WTC11 (cell line): Measurements from ENCODE around the gene SRPRA. TPM values are rescaled to one million over a fixed set of nuclear protein-coding genes. Genes with fewer than 3 reads are reported as not detected.

Source experiments
- ATAC-seq: fragments of 200-7000 bp; cut with Tn5 transposase; 2 replicates; pipeline ENCODE4 v1.10.0; 2021; ENCODE audit warnings: mild to moderate bottlenecking, moderate library complexity
- CTCF ChIA-PET: fragments of 300-600 bp; sonication (Branson Sonifier 250); formaldehyde crosslinking; loops from one replicate; lab custom pipeline; 2021; ENCODE audit warnings: antibody characterized with exemption; lab: Charles Lee
- POLR2A ChIA-PET: fragments of 350-600 bp; sonication (Branson Sonifier 250); formaldehyde crosslinking; loops from one replicate; lab custom pipeline; 2021; ENCODE audit warnings: antibody characterized with exemption; lab: Charles Lee
- DNase-seq: peaks from one replicate; pipeline ENCODE4 v3.0.0; 2021; ENCODE audit warnings: low spot score
- H3K27ac Mint-ChIP-seq: 2 replicates; pipeline ENCODE4 v1.8.0; 2021; ENCODE audit warnings: mixed read lengths
- H3K27me3 Mint-ChIP-seq: 2 replicates; pipeline ENCODE4 v1.8.0; 2021; ENCODE audit warnings: low read depth, mild to moderate bottlenecking, moderate library complexity, mixed read lengths
- H3K36me3 Mint-ChIP-seq: 2 replicates; pipeline ENCODE4 v1.8.0; 2021; ENCODE audit warnings: mixed read lengths
- H3K4me1 Mint-ChIP-seq: 2 replicates; pipeline ENCODE4 v1.8.0; 2022; ENCODE audit warnings: mixed read lengths
- H3K4me3 Mint-ChIP-seq: 2 replicates; pipeline ENCODE4 v1.8.0; 2021; ENCODE audit warnings: mild to moderate bottlenecking, moderate library complexity, mixed read lengths
- H3K9me3 Mint-ChIP-seq: 2 replicates; pipeline ENCODE4 v1.8.0; 2021; ENCODE audit warnings: mixed read lengths
- CBFB ChIP-seq: sonication (generic); formaldehyde crosslinking; IDR thresholded peaks from 2 replicates; pipeline ENCODE4 v1.8.1; 2022; ENCODE audit warnings: mild to moderate bottlenecking, low read depth, missing genetic modification reagents
- ETV6 ChIP-seq: sonication (generic); formaldehyde crosslinking; IDR thresholded peaks from 2 replicates; pipeline ENCODE4 v1.8.1; 2022; ENCODE audit warnings: mild to moderate bottlenecking, missing genetic modification reagents
- IRF2 ChIP-seq: sonication (generic); formaldehyde crosslinking; IDR thresholded peaks from 2 replicates; pipeline ENCODE4 v1.8.0; 2022; ENCODE audit warnings: low read depth, missing genetic modification reagents, borderline replicate concordance
- NFATC4 ChIP-seq: fragments of 250-450 bp; sonication (Bioruptor Pico); IDR thresholded peaks from 2 replicates; pipeline ENCODE4 v1.9.0; 2021; ENCODE audit warnings: mild to moderate bottlenecking
- NR1H2 ChIP-seq: sonication (generic); formaldehyde crosslinking; IDR thresholded peaks from 2 replicates; pipeline ENCODE4 v1.9.0; 2021; ENCODE audit warnings: mild to moderate bottlenecking, moderate library complexity, missing genetic modification reagents
- NR3C1 ChIP-seq: sonication (generic); formaldehyde crosslinking; conservative IDR thresholded peaks from 2 replicates; pipeline ENCODE4 v1.8.1; 2023; ENCODE audit warnings: low read depth, mild to moderate bottlenecking, missing genetic modification reagents
- SOX15 ChIP-seq: fragments of 250-450 bp; sonication (Bioruptor Pico); IDR thresholded peaks from 2 replicates; pipeline ENCODE4 v1.9.0; 2021; ENCODE audit warnings: mild to moderate bottlenecking
- ZNF138 ChIP-seq: sonication (generic); formaldehyde crosslinking; conservative IDR thresholded peaks from 2 replicates; pipeline ENCODE4 v1.8.1; 2022; ENCODE audit warnings: mild to moderate bottlenecking, moderate library complexity, missing genetic modification reagents
- ZNF219 ChIP-seq: sonication (generic); formaldehyde crosslinking; IDR thresholded peaks from 2 replicates; pipeline ENCODE4 v1.8.0; 2023; ENCODE audit warnings: missing genetic modification reagents, mild to moderate bottlenecking, borderline replicate concordance
- ZNF396 ChIP-seq: fragments of 250-450 bp; sonication (Bioruptor Pico); IDR thresholded peaks from 2 replicates; pipeline ENCODE4 v1.8.0; 2021; ENCODE audit warnings: mild to moderate bottlenecking, moderate library complexity, borderline replicate concordance
- total RNA-seq: library from RNA; stranded (reverse); gene quantifications from 3 replicates; pipeline ENCODE4 v1.2.3, GENCODE V29; 2021
- TF ChIP-seq, protein P1 (sequence below): sonication (generic); formaldehyde crosslinking; IDR thresholded peaks from 2 replicates; pipeline ENCODE4 v1.8.1; 2022; ENCODE audit warnings: mild to moderate bottlenecking, missing genetic modification reagents, moderate library complexity, borderline replicate concordance
- TF ChIP-seq, protein P2 (sequence below): fragments of 200-600 bp; IDR thresholded peaks from 2 replicates; pipeline ENCODE4 v1.8.0; 2022; ENCODE audit warnings: antibody characterized with exemption
- TF ChIP-seq, protein P3 (sequence below): fragments of 250-450 bp; sonication (Bioruptor Pico); IDR thresholded peaks from 2 replicates; pipeline ENCODE4 v1.9.0; 2021; ENCODE audit warnings: mild to moderate bottlenecking, borderline replicate concordance
- TF ChIP-seq, protein P4 (sequence below): sonication (generic); formaldehyde crosslinking; conservative IDR thresholded peaks from 2 replicates; pipeline ENCODE4 v1.8.1; 2023; ENCODE audit warnings: mild to moderate bottlenecking, low read depth, missing genetic modification reagents, moderate library complexity
- TF ChIP-seq, protein P5 (sequence below): sonication (generic); formaldehyde crosslinking; IDR thresholded peaks from 2 replicates; pipeline ENCODE4 v1.8.1; 2023; ENCODE audit warnings: mild to moderate bottlenecking, missing genetic modification reagents
- TF ChIP-seq, protein P6 (sequence below): fragments of 250-450 bp; sonication (Bioruptor Pico); conservative IDR thresholded peaks from 2 replicates; pipeline ENCODE4 v1.9.0; 2021; ENCODE audit warnings: mild to moderate bottlenecking
- TF ChIP-seq, protein P7 (sequence below): sonication (generic); formaldehyde crosslinking; IDR thresholded peaks from 2 replicates; pipeline ENCODE4 v1.8.1; 2022; ENCODE audit warnings: low read depth, mild to moderate bottlenecking, moderate library complexity, missing genetic modification reagents, borderline replicate concordance

Gene SRPRA
- total RNA-seq, 1 experiment from 2014 or later, result 64.7 TPM

DNA sequence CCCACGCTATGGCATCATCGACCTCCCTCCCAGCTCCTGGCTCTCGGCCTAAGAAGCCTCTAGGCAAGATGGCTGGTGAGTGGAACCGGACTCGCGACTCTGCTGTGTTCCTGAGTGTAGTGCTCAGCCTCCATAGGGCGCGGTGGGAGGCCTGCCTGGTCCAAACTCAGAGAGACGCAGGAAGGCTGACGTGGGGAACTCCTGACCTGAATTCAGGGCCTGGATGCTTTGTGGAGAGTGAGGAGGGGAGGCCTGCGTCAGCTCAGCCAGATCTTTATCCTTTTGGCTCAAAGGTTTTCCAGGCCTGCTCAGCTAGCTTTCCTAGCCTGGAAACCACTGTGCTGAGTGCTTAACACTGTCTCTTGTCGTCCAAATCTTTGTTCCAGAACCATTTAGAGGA is 22.2 kb upstream of the SRPRA start:
- POLR2A ChIA-PET, result interaction anchor here (1.0 kb wide), 1 partner anchor 22 kb away, joined by 3 read pairs; the partner anchor contains the start of genes FOXRED1 and SRPRA
- no peaks in the 10 kb centered on the region for H3K4me1 Mint-ChIP-seq
- DNase-seq (no peak), ATAC-seq (no peak)
- TF ChIP-seq, protein P1, sequence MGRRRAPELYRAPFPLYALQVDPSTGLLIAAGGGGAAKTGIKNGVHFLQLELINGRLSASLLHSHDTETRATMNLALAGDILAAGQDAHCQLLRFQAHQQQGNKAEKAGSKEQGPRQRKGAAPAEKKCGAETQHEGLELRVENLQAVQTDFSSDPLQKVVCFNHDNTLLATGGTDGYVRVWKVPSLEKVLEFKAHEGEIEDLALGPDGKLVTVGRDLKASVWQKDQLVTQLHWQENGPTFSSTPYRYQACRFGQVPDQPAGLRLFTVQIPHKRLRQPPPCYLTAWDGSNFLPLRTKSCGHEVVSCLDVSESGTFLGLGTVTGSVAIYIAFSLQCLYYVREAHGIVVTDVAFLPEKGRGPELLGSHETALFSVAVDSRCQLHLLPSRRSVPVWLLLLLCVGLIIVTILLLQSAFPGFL, result no peak
- TF ChIP-seq ZNF138 (no peak), IRF2 (CRISPR knock-in tag) (no peak), NFATC4 (CRISPR knock-in tag) (no peak), ZNF396 (CRISPR knock-in tag) (no peak), SOX15 (CRISPR knock-in tag) (no peak), ZNF219 (CRISPR knock-in tag) (no peak), NR3C1 (CRISPR knock-in tag) (no peak), CBFB (CRISPR knock-in tag) (no peak), ETV6 (CRISPR knock-in tag) (no peak), NR1H2 (CRISPR knock-in tag) (no peak)
- TF ChIP-seq, protein P2, sequence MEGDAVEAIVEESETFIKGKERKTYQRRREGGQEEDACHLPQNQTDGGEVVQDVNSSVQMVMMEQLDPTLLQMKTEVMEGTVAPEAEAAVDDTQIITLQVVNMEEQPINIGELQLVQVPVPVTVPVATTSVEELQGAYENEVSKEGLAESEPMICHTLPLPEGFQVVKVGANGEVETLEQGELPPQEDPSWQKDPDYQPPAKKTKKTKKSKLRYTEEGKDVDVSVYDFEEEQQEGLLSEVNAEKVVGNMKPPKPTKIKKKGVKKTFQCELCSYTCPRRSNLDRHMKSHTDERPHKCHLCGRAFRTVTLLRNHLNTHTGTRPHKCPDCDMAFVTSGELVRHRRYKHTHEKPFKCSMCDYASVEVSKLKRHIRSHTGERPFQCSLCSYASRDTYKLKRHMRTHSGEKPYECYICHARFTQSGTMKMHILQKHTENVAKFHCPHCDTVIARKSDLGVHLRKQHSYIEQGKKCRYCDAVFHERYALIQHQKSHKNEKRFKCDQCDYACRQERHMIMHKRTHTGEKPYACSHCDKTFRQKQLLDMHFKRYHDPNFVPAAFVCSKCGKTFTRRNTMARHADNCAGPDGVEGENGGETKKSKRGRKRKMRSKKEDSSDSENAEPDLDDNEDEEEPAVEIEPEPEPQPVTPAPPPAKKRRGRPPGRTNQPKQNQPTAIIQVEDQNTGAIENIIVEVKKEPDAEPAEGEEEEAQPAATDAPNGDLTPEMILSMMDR, result no peak
- TF ChIP-seq, protein P3, sequence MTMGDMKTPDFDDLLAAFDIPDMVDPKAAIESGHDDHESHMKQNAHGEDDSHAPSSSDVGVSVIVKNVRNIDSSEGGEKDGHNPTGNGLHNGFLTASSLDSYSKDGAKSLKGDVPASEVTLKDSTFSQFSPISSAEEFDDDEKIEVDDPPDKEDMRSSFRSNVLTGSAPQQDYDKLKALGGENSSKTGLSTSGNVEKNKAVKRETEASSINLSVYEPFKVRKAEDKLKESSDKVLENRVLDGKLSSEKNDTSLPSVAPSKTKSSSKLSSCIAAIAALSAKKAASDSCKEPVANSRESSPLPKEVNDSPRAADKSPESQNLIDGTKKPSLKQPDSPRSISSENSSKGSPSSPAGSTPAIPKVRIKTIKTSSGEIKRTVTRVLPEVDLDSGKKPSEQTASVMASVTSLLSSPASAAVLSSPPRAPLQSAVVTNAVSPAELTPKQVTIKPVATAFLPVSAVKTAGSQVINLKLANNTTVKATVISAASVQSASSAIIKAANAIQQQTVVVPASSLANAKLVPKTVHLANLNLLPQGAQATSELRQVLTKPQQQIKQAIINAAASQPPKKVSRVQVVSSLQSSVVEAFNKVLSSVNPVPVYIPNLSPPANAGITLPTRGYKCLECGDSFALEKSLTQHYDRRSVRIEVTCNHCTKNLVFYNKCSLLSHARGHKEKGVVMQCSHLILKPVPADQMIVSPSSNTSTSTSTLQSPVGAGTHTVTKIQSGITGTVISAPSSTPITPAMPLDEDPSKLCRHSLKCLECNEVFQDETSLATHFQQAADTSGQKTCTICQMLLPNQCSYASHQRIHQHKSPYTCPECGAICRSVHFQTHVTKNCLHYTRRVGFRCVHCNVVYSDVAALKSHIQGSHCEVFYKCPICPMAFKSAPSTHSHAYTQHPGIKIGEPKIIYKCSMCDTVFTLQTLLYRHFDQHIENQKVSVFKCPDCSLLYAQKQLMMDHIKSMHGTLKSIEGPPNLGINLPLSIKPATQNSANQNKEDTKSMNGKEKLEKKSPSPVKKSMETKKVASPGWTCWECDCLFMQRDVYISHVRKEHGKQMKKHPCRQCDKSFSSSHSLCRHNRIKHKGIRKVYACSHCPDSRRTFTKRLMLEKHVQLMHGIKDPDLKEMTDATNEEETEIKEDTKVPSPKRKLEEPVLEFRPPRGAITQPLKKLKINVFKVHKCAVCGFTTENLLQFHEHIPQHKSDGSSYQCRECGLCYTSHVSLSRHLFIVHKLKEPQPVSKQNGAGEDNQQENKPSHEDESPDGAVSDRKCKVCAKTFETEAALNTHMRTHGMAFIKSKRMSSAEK (CRISPR knock-in tag), result no peak
- TF ChIP-seq, protein P4, sequence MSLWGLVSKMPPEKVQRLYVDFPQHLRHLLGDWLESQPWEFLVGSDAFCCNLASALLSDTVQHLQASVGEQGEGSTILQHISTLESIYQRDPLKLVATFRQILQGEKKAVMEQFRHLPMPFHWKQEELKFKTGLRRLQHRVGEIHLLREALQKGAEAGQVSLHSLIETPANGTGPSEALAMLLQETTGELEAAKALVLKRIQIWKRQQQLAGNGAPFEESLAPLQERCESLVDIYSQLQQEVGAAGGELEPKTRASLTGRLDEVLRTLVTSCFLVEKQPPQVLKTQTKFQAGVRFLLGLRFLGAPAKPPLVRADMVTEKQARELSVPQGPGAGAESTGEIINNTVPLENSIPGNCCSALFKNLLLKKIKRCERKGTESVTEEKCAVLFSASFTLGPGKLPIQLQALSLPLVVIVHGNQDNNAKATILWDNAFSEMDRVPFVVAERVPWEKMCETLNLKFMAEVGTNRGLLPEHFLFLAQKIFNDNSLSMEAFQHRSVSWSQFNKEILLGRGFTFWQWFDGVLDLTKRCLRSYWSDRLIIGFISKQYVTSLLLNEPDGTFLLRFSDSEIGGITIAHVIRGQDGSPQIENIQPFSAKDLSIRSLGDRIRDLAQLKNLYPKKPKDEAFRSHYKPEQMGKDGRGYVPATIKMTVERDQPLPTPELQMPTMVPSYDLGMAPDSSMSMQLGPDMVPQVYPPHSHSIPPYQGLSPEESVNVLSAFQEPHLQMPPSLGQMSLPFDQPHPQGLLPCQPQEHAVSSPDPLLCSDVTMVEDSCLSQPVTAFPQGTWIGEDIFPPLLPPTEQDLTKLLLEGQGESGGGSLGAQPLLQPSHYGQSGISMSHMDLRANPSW (CRISPR knock-in tag), result no peak
- TF ChIP-seq, protein P5, sequence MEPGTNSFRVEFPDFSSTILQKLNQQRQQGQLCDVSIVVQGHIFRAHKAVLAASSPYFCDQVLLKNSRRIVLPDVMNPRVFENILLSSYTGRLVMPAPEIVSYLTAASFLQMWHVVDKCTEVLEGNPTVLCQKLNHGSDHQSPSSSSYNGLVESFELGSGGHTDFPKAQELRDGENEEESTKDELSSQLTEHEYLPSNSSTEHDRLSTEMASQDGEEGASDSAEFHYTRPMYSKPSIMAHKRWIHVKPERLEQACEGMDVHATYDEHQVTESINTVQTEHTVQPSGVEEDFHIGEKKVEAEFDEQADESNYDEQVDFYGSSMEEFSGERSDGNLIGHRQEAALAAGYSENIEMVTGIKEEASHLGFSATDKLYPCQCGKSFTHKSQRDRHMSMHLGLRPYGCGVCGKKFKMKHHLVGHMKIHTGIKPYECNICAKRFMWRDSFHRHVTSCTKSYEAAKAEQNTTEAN, result no peak
- TF ChIP-seq, protein P6, sequence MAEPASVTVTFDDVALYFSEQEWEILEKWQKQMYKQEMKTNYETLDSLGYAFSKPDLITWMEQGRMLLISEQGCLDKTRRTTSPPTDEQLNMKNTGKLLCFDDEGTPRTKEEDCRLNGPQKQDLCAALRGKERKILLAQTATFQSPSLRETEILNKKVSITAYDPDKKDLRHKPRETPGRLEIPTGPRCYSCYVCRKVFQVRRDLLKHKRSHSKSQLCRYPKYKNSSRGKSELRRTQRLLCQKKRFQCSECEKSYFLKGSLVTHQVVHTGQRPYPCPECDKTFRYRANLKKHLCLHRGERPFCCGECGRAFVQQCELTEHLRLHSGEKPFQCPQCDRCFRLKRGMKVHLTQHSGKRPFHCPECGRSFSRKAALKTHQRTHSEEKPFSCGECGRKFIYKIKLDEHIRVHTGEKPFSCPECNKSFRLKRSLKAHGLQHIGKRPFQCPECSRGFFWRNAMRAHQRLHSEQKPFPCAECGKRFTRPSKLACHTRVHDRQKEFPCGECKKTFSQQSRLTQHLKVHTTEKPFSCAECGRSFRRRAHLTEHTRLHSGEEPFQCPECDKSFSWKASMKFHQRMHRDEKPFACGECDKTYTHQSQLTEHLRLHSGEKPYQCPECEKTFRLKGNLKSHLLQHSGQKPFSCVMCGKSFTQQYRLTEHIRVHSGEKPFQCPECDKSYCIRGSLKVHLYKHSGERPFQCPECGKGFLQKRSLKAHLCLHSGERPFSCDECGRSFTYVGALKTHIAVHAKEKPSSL (CRISPR knock-in tag), result no peak
- TF ChIP-seq, protein P7, sequence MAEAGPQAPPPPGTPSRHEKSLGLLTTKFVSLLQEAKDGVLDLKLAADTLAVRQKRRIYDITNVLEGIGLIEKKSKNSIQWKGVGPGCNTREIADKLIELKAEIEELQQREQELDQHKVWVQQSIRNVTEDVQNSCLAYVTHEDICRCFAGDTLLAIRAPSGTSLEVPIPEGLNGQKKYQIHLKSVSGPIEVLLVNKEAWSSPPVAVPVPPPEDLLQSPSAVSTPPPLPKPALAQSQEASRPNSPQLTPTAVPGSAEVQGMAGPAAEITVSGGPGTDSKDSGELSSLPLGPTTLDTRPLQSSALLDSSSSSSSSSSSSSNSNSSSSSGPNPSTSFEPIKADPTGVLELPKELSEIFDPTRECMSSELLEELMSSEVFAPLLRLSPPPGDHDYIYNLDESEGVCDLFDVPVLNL, result no peak
- H3K36me3 Mint-ChIP-seq, result peaks cover 11% of the 10 kb centered on the region; the same call in 1 of the 2 replicates
- no peak overlapping the region for H3K4me3 Mint-ChIP-seq
- CTCF ChIA-PET, result interaction anchor here (0.6 to 1.3 kb wide), 2 partner anchors 9 to 190 kb away, joined by 3 to 4 read pairs; no protein-coding TSS in a partner anchor
- no peaks in the 10 kb centered on the region for H3K9me3 Mint-ChIP-seq
- no peaks in the 10 kb centered on the region for H3K27me3 Mint-ChIP-seq
- no peak overlapping the region for H3K27ac Mint-ChIP-seq
